GM21529 (cell line): Measurements from ENCODE around the gene TMEM8B.

Experiments
- ATAC-seq: cut with Tn5 transposase; IDR thresholded peaks from one replicate; pipeline ENCODE4 v1.9.1; 2021; ENCODE audit not compliant: unreplicated experiment

TMEM8B gene

DNA sequence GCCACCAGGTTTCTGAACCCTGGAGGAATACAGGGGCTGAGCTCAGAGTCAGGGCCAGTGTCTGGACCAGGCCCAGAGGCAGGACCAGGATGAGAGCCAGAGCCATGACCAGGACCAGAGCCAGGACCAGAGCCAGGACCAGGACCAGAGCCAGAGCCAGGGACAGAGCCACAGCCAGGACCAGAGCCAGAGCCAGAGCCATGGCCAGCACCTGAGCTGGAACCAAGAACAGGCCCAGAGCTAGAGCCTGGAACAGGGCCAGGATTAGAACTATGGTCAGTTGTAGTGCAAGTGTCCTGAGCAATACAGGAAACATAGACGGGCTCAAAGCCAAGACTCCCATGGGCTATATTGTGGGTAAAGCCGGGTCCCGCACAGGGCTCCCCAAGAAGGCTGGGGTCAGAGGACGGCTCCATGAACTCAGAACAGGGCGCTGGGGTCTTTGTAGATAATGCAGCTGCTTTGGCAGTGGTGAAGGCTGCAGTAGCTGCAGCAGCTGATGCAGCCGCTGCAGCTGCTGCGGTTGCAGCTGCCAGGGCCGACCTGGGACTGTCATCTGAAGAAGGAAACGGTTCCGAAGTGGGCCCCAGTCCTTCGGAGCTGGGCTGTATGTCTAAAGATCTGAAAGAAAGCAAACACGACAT is 17.5 kb upstream of the TMEM8B start:
- ATAC-seq, result no peak

DNA sequence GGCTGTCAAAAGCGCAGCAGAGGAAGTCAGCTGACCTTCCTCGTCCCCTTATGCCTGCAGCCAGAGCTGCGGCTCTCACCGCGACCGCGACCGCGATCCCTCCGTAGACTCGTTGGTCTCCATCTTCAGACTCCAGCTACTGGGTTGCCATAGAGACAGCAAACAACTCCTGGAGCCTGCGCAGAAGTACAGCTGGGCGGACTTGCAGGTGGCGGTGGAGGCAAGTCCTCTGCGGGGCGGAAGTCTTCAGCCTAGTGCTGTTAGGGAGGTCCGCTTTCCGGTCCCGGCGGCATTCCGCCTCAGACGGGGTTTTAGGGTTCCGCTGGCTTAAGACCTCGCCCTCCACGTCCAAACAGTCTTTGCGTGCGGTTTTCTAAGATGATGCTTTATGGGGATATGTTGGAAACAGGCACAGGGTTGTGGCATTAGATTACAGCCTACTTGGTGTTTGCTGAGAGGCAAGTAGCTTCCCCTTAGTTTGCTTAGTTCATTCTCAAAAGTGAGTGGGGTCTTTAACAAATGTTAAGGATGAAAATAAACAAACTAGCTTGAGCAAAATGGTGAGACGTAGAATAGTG is 16.9 kb upstream of the TMEM8B start, which contains the start of gene SPAG8:
Gene SPAG8, minus strand, starts transcription at position 238 of the 578 bp plus-strand sequence. Its CDS starts 115 bp downstream, at position 123.
- ATAC-seq, result peak; percentile 60

- no peak for ATAC-seq
Observed at GRCh38 chr9:35813434-35814105, 15.5 kb upstream of the TMEM8B start.

DNA sequence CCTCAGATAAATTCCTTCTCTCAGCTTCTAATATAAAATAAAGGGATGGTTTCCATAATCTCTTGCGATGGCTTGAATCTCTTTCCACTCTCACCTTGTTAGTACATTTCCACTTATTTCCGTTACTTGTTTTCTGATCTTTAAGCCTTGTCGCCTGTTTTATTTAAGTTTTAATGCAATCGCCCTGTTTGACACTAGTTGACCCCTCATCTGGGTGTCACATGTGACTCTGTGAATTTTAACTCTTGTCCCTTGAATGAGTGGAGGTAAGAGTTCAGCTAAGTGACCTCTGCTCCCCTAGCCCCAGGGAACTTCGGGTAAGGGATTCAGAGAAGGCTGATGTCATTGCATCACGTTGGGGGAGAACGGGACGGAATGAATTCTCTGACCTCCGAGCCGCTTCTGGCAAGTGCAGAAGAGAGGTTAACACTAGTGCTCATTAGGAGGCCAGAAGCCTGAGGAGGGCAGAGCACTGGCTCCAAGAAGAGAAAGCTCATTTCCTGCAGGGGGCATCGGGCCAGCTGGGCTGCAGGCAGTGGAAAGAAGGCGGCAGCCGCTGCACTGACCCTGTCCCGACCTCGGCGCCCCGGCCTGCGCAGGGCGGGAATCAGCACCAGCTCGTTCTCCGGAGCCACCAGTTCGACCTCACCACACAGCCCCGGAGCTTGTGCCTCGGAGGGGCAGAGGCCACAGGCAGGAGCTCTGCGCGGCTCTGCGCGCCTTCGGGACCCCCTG is 14.8 kb upstream of the TMEM8B start:
- ATAC-seq, result peak; percentile 33

GRCh38 chr9:35814841-35815543 is 14.0 kb upstream of the TMEM8B start, which contains the start of gene HINT2:
Gene HINT2 (minus strand): TSS chr9:35815042. CDS start chr9:35814979, 63 bp downstream.
- ATAC-seq, result peak; percentile 74

DNA sequence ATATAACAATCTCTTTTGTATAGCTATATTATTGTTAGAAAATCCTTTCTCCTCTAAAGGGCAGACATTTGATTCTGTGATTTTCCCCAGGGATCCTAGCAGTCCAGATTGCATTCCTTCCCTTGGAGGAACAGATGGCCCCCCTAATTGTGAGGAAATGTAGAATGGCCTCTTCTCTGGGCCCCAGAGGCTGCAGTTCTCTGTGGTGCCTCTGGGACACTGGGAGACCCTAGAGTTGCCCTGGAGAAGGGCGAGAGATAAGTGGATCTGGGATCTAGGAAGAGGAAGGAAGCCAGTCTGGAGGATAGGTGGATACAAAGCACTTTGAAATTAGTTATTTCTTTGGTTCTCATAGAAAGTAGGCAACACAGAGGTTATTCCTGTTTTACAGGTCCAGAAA is 12.3 kb upstream of the TMEM8B start:
- ATAC-seq, result no peak

DNA sequence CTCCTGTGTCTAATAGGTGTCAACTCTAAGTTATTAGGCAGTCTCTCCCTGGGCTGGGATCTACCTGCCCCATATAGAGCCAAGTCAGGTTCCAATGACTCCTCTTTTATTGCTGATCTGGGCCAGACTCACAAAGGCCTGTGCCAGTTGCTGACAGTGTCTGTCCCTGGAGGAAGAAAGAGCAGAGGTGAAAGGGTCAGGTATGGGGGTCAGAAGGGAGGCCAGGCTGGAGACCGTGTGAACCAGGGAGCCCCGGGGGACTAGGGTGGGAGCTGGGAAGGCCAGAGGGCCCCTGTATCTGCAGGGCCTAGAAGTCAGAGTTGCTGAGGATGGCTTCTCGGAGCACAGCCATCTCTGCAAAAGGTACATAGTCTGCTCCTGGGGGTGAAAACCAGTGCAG is 10.7 kb upstream of the TMEM8B start:
- no peak for ATAC-seq

GRCh38 chr9:35820076-35820475 is 9.0 kb upstream of the TMEM8B start:
- ATAC-seq, result no peak

- ATAC-seq, result no peak
Observed at GRCh38 chr9:35822926-35823325, 6.1 kb upstream of the TMEM8B start.

- peak; percentile 44 for ATAC-seq
Observed at GRCh38 chr9:35826071-35826701, 2.8 kb upstream of the TMEM8B start.

DNA sequence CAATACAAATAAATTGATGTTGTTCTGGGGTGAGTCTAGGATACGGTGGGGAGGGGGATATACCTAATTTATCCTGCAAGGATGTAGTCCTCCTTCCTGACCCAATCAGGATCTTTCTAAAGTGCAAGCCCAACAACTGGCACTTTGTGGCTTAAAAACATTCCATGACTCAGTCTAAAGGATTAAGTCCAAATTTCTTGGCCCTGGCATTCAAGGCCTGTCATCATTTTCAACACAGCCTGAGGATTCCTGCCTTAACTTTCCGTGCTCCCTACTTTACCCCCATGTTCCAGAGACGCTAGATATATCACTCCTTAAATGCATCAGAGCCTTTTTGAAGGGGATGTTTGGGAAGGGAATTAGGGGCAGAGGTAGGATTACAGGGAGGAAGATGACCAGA is 1.5 kb upstream of the TMEM8B start:
- no peak for ATAC-seq

- ATAC-seq, result peak; percentile 1
Observed at GRCh38 chr9:35828716-35829083, 328 bp upstream of the TMEM8B start, which contains the start of gene FAM221B. Gene FAM221B (minus strand): TSS chr9:35828732. CDS start chr9:35826161, 2,571 bp downstream.

DNA sequence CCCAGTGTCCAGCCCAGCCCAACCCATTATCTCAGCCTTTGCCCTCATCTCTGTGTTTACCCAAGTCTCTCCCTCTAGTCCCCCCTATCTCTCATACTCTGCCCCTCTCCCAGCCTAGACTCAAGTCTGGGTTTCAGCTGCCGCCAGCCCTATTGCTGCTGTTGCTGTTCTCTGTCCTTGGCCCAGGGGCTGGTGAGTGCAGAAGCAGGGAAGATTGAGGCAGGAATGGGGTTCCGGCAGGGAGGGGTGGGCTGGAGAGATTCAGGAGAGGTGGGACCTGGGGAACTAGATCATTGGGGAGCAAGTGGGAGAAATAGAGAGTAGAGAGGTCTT is 702 bp downstream of the TMEM8B start:
- ATAC-seq, result no peak

- ATAC-seq, result no peak
Observed at GRCh38 chr9:35831040-35831439, 2.0 kb downstream of the TMEM8B start.

GRCh38 chr9:35832814-35833213 is 3.8 kb downstream of the TMEM8B start:
- no peak for ATAC-seq

DNA sequence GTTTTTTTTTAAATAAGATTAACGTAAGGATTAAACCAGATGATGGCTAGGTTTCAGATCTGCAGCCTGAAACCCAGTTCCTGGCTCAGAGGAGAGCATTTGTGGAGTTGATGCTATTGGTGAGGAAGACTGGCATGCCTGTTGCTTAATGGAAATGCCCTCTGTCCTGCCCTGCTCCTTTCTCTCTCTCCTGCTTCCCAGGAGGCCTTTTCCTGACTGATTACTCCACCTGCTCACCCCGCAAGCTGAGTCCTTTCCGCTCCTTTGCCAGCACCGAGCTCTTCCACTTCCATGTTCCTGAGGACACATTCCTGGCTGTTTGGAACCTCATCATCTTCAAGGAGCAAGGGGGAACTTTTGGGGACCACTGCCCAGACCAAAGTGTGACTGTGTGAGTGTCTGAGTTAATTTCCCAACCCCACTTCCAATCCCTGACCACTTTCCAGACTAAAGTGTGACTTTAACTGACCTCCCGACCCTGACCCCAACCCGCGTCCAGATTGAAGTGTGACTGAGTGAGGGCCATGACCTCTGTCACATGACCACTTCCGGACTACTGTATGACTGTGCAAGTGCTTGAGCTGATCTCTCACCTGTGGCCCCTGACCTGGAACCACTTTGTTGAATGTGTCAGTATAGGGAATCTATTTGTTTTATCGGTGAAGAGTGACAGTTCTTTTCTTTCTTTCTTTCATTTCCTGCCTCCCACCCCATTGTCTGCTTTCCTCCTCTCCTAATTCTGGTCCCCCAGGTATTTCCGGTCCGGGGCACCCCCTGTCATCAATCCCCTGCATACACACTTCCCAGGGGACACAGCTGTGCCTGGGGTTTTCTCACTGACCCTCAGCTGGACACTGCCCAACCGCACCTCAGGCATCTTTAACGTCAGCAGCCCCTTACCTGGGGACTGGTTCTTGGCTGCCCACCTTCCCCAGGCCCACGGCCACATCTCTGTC is 5.5 kb downstream of the TMEM8B start:
- ATAC-seq, result no peak

DNA sequence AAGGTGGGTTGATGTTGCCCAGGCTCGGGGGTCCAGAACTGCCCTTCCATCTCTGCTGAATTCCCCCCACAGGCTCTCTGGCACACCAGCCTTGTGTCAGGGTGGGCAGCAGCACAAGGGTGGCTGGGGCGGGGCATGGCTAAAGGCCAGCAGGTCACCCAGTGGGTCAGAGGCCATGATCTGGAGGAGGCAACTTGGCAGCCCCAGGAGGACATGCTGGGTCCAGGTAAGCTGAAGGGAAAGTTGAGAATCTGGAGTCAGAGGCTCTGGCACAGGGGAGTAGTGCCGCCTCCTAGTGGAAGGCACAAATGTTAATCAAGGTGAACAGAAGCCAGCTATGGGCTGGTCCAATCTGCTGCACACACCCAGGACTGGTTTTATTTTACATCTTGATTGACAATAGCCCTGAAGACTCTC is 6.2 kb downstream of the TMEM8B start:
- no peak for ATAC-seq

DNA sequence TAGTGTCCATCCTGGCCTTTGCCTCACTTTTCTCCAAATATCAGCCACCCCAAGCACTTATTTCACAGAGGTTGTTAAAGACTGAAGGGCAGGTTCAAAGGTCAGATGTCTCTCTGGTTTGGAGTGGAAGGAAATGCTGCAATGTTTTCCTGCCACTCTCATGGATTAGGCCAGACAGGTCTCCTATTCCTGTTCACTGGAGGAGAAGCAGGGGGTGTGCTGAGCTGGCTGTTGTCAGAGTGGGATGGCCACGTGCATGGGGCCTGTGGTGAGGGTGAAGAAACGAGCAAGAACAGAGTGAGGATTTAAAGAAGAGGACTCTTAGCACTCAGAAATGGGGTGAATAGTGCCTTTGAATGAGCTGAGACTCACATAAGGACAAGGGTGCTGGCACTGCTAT is 6.7 kb downstream of the TMEM8B start:
- ATAC-seq, result no peak

- ATAC-seq, result no peak
Observed at GRCh38 chr9:35836595-35836994, 7.6 kb downstream of the TMEM8B start.
